ENCODE measurements around the gene GK2. TPM values are rescaled to one million over a fixed set of nuclear protein-coding genes. Genes with fewer than 3 reads are reported as not detected.

Gene GK2
- total RNA-seq, 1 donor from 2014 or later, result not detected

DNA sequence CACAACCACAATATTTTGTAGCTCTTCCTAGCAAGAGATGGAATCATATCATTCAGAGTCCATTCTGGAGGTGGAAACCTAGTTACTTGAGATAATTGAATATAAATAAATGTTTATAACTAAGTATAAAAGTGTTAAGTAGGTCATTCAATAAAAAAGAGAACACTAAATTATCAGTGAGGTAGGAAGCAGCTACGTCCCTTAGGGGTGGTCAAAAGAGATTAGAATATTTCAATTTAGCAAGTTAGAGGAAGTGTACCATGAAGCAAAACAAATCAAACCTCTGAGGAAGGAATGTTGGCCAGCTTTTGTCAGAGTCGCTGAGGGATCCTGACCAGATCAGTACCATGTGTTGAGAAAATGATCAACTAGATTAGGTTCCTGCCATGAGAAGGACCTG is 38.0 kb downstream of the GK2 start:
- TF ChIP-seq, protein P1, sequence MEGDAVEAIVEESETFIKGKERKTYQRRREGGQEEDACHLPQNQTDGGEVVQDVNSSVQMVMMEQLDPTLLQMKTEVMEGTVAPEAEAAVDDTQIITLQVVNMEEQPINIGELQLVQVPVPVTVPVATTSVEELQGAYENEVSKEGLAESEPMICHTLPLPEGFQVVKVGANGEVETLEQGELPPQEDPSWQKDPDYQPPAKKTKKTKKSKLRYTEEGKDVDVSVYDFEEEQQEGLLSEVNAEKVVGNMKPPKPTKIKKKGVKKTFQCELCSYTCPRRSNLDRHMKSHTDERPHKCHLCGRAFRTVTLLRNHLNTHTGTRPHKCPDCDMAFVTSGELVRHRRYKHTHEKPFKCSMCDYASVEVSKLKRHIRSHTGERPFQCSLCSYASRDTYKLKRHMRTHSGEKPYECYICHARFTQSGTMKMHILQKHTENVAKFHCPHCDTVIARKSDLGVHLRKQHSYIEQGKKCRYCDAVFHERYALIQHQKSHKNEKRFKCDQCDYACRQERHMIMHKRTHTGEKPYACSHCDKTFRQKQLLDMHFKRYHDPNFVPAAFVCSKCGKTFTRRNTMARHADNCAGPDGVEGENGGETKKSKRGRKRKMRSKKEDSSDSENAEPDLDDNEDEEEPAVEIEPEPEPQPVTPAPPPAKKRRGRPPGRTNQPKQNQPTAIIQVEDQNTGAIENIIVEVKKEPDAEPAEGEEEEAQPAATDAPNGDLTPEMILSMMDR (IDR thresholded peaks at IDR 0.05; ENCODE audit: partially characterized antibody, unreplicated experiment), result no peak
- peaks cover 3% of the 10 kb centered on the region for H3K9me3 Mint-ChIP-seq (ENCODE audit: unreplicated experiment)
- peaks cover 10% of the 10 kb centered on the region for H3K4me1 Mint-ChIP-seq (ENCODE audit: low read depth, unreplicated experiment)
- no peak overlapping the region for H3K4me3 Mint-ChIP-seq (ENCODE audit: unreplicated experiment)
- no peak overlapping the region for H3K27ac Mint-ChIP-seq (ENCODE audit: unreplicated experiment)
- peaks cover 3% of the 10 kb centered on the region for H3K27me3 Mint-ChIP-seq (ENCODE audit: unreplicated experiment)
- no peak for DNase-seq
- H3K36me3 Mint-ChIP-seq (ENCODE audit: unreplicated experiment), result peaks cover 5% of the 10 kb centered on the region

DNA sequence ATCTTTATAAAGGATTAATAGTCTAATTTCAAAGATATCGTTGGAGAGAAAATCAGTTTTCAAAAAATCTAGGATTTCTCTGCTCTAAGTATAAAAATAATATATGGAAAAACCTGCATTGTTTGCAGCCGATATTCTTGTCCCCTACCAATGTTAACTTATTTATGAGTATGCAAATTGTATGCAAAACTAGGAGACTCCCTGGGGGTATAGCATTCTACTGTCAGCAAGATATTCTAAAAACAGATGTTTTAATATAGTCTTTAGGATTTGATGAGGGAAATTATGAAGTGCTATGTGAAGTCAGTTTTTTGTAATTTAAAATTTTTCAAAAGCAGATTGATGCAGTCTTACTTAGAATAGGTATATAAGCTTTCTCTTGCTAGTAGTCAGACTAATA is 40.9 kb downstream of the GK2 start:
- peaks cover 4% of the 10 kb centered on the region for H3K9me3 Mint-ChIP-seq (ENCODE audit: unreplicated experiment)
- no peak for DNase-seq
- peaks cover 5% of the 10 kb centered on the region for H3K27me3 Mint-ChIP-seq (ENCODE audit: unreplicated experiment)
- no peak overlapping the region for H3K27ac Mint-ChIP-seq (ENCODE audit: unreplicated experiment)
- no peak overlapping the region for H3K4me3 Mint-ChIP-seq (ENCODE audit: unreplicated experiment)
- TF ChIP-seq, protein P1 (IDR thresholded peaks at IDR 0.05; ENCODE audit: partially characterized antibody, unreplicated experiment), result no peak
- no peaks in the 10 kb centered on the region for H3K36me3 Mint-ChIP-seq (ENCODE audit: unreplicated experiment)
- peaks cover 21% of the 10 kb centered on the region for H3K4me1 Mint-ChIP-seq (ENCODE audit: low read depth, unreplicated experiment)

DNA sequence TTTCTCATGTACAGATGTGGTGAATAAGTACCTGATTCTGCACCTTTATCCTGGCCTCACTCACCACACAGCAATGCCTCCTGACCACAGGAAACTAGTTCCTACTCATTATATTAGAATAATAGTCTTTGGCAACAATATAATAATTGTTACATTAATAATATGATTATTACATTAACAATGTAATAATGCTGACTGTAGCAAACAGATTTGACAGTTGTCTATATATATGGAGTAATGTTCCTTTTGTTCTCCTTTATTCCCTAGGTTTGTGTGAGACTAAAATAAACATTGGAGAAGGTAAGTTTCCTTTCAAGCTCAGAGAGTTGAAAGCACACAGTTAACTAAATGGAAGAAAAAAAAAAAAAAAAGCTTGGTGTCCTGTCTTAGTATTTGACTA is 41.6 kb downstream of the GK2 start:
- Mint-ChIP-seq H3K4me3 (ENCODE audit: unreplicated experiment) (no peak overlapping the region), H3K27ac (ENCODE audit: unreplicated experiment) (no peak overlapping the region), H3K36me3 (ENCODE audit: unreplicated experiment) (no peaks in the 10 kb centered on the region), H3K4me1 (ENCODE audit: low read depth, unreplicated experiment) (peaks cover 25% of the 10 kb centered on the region), H3K9me3 (ENCODE audit: unreplicated experiment) (peaks cover 4% of the 10 kb centered on the region), H3K27me3 (ENCODE audit: unreplicated experiment) (peaks cover 5% of the 10 kb centered on the region)
- TF ChIP-seq, protein P1 (IDR thresholded peaks at IDR 0.05; ENCODE audit: partially characterized antibody, unreplicated experiment), result no peak
- DNase-seq, result no peak

DNA sequence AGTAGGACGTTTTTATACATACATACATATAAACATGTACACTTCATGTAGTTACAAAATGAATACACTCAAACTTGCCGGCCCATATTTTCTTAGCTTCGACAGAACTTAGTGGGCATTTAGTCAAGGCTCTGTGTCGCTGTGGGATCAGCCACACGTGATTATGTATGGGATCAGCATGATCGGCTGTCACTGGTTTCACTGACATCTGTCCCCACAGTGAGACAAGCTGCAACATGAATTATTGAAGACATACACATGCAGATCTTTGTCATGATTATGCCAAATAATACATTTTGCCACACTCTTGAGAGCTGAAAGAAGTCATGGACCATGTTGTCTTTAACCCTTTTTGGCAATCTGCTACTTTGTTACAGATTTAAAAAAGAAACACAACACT is 44.0 kb downstream of the GK2 start:
- Mint-ChIP-seq H3K4me1 (ENCODE audit: low read depth, unreplicated experiment) (peaks cover 28% of the 10 kb centered on the region), H3K27ac (ENCODE audit: unreplicated experiment) (peak overlapping the region; percentile 96), H3K27me3 (ENCODE audit: unreplicated experiment) (peaks cover 2% of the 10 kb centered on the region), H3K36me3 (ENCODE audit: unreplicated experiment) (no peaks in the 10 kb centered on the region), H3K4me3 (ENCODE audit: unreplicated experiment) (peak overlapping the region; percentile 11), H3K9me3 (ENCODE audit: unreplicated experiment) (peaks cover 3% of the 10 kb centered on the region)
- TF ChIP-seq, protein P1 (IDR thresholded peaks at IDR 0.05; ENCODE audit: partially characterized antibody, unreplicated experiment), result no peak
- peak; percentile 41 for DNase-seq

DNA sequence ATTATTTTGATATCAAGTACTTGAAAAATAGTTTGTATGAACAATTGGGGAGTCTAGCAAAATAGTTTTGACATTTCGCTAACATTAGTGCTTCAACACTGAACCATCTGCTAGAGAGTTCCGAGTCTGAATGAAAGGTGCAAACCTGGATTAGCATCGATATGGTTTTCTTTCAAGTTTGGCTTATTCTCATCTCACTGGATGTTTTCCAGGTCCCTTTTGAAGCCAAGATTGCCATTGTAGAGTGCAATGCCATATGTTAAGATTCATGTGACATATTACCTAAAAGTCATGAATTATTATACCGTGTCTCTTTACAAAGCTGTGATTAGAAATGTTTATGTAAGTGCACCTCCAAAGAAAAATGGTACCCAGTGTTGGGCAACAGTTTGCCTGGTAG is 45.4 kb downstream of the GK2 start:
- no peak overlapping the region for H3K4me3 Mint-ChIP-seq (ENCODE audit: unreplicated experiment)
- TF ChIP-seq, protein P1 (IDR thresholded peaks at IDR 0.05; ENCODE audit: partially characterized antibody, unreplicated experiment), result no peak
- peak overlapping the region; percentile 38 for H3K27ac Mint-ChIP-seq (ENCODE audit: unreplicated experiment)
- peaks cover 3% of the 10 kb centered on the region for H3K9me3 Mint-ChIP-seq (ENCODE audit: unreplicated experiment)
- H3K27me3 Mint-ChIP-seq (ENCODE audit: unreplicated experiment), result peaks cover 2% of the 10 kb centered on the region
- H3K36me3 Mint-ChIP-seq (ENCODE audit: unreplicated experiment), result no peaks in the 10 kb centered on the region
- no peak for DNase-seq
- H3K4me1 Mint-ChIP-seq (ENCODE audit: low read depth, unreplicated experiment), result peaks cover 28% of the 10 kb centered on the region
